GM18870 (cell line): Measurements from ENCODE around the gene CLRN3.

ENCODE experiments used
- ATAC-seq: cut with Tn5 transposase; IDR thresholded peaks from one replicate; pipeline ENCODE4 v1.9.1; 2021; ENCODE audit warnings: moderate library complexity; ENCODE audit not compliant: unreplicated experiment

Gene CLRN3

GRCh38 chr10:127892743-127893142 lies at the start of gene CLRN3:
Gene CLRN3 (minus strand): TSS chr10:127892941. CDS start chr10:127892784, 157 bp downstream.
- no peak for ATAC-seq

GRCh38 chr10:127940866-127941640 lies 48.3 kb upstream of the CLRN3 start:
- ATAC-seq = no peak

GRCh38 chr10:127939786-127940330 lies 47.1 kb upstream of the CLRN3 start:
- no peak for ATAC-seq

- no peak for ATAC-seq
These were observed 45.2 kb upstream of the CLRN3 start for GRCh38 chr10:127937915-127938463.

- ATAC-seq = no peak
These were observed 44.3 kb upstream of the CLRN3 start for GRCh38 chr10:127937069-127937468.

GRCh38 chr10:127935071-127935561 lies 42.4 kb upstream of the CLRN3 start:
- ATAC-seq = no peak

GRCh38 chr10:127934383-127934782 lies 41.6 kb upstream of the CLRN3 start:
- no peak for ATAC-seq

GRCh38 chr10:127933271-127933670 lies 40.5 kb upstream of the CLRN3 start:
- ATAC-seq = no peak

GRCh38 chr10:127932521-127933270 lies 40.0 kb upstream of the CLRN3 start:
- ATAC-seq = no peak

- no peak for ATAC-seq
These were observed 35.5 kb upstream of the CLRN3 start for GRCh38 chr10:127928021-127928806.

- no peak for ATAC-seq
These were observed 33.7 kb upstream of the CLRN3 start for GRCh38 chr10:127926455-127926854.

GRCh38 chr10:127925471-127926207 lies 32.9 kb upstream of the CLRN3 start:
- no peak for ATAC-seq

- no peak for ATAC-seq
These were observed 30.9 kb upstream of the CLRN3 start for GRCh38 chr10:127923646-127924045.

- ATAC-seq = no peak
These were observed 30.1 kb upstream of the CLRN3 start for GRCh38 chr10:127922675-127923366.

- no peak for ATAC-seq
These were observed 29.5 kb upstream of the CLRN3 start for GRCh38 chr10:127922206-127922605.

GRCh38 chr10:127921753-127922145 lies 29.0 kb upstream of the CLRN3 start:
- ATAC-seq = no peak

- no peak for ATAC-seq
These were observed 28.5 kb upstream of the CLRN3 start for GRCh38 chr10:127921075-127921752.

GRCh38 chr10:127920306-127921074 lies 27.7 kb upstream of the CLRN3 start:
- ATAC-seq = no peak
